Astrocyte (in vitro differentiated cells and primary cell): ENCODE data around the gene HNMT.

Experiments
- CTCF ChIP-seq: IDR thresholded peaks from 2 replicates; pipeline ENCODE4 v1.5.1; 2011; ENCODE audit warnings: low read depth, mild to moderate bottlenecking, inconsistent platforms, low read length, moderate library complexity; ENCODE audit not compliant: insufficient read depth
- EZH2 ChIP-seq: IDR thresholded peaks from 2 replicates; pipeline ENCODE4 v1.6.1; 2012; ENCODE audit warnings: mild to moderate bottlenecking, low read length, inconsistent platforms; ENCODE audit not compliant: insufficient read depth

GRCh38 chr2:138026111-138027020 is 62.1 kb downstream of the HNMT start:
- TF ChIP-seq CTCF (no peak), EZH2 (no peak)
